Stimulated activated CD8-positive, alpha-beta memory T cell treated with anti-CD3 and anti-CD28 coated beads, Interleukin-4, amount 100 ng/mL, for 24 hours (primary cell): ENCODE data around the gene DHCR7.

Experiments
- DNase-seq: peaks from one replicate; pipeline ENCODE4 v3.0.0-alpha.2; 2020; ENCODE audit warnings: low read depth

Gene DHCR7, protein sequence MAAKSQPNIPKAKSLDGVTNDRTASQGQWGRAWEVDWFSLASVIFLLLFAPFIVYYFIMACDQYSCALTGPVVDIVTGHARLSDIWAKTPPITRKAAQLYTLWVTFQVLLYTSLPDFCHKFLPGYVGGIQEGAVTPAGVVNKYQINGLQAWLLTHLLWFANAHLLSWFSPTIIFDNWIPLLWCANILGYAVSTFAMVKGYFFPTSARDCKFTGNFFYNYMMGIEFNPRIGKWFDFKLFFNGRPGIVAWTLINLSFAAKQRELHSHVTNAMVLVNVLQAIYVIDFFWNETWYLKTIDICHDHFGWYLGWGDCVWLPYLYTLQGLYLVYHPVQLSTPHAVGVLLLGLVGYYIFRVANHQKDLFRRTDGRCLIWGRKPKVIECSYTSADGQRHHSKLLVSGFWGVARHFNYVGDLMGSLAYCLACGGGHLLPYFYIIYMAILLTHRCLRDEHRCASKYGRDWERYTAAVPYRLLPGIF

DNA sequence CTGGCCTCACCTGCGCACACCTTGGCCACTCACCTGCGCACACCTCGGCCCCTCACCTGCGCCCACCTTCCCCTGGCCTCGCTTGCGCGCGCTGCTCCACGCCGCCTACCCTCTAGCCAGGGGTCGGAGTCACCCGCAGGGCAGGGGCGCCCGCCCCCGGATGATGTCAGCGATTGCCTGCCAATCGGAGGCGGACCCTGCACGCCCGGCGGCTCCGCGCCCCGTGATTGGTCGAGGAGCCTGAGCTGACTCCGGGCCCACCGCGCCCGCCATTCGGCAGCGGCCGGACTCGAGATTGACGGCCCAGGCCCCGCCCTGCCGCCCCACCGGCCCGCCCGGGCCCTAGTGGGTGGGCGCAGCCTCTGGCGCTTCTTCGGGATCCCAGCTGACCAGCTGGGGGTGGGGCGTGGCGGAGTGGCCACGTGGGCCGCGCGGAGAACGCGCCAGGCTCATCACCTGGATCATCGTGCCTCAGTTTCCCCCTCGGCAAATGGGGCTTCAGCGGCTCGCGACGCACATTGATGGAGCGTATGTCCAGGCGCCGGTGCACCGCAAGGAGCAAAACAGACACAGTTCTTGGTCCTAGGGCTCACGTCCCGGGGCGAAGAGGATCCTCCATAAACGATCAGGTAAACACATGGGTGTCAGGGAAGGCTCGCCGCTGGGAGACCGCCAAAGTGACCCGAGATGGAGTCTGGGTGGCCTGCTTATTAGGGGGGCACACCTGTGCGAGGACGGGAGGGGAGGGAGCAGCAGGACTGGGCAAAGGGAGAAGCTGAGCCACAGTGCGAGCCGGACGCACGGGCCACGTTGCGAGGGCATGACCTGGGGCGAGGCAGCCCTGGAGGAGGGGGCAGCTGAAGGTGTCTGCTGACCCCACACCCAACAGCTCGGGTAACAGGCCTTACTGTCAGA lies at the start of gene DHCR7:
DHCR7 (minus strand) TSS at position 137 of the 915 bp plus-strand sequence. CDS start 3,441 bp downstream, outside the sequence.
- DNase-seq = peak; percentile 93

GRCh38 chr11:71496421-71496820 lies 48.2 kb upstream of the DHCR7 start:
- no peak for DNase-seq

GRCh38 chr11:71495286-71496230 lies 47.4 kb upstream of the DHCR7 start:
- DNase-seq = no peak

- DNase-seq = no peak
Observed at GRCh38 chr11:71491940-71492339, 43.7 kb upstream of the DHCR7 start.

DNA sequence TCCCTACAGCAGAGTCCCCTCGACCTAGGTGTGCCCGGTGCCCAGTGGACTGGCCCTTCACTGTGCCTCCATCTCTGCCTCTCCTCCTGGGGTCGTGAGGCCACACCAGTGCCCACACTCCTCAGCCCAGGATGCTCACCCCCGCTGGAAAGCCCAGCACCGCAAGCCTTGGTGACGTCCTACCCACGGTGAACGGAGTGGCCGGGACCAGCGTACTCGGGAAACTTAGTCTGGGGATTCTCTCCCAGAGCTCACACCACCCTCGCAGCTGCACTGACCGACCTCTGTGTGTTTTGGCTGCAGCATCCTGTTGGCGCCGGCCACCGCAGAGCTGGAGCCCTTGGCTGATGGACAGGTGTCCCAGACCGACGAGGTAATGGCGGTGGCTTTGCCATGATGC lies 43.3 kb upstream of the DHCR7 start:
- no peak for DNase-seq

- no peak for DNase-seq
Observed at GRCh38 chr11:71490731-71491390, 42.7 kb upstream of the DHCR7 start.

DNA sequence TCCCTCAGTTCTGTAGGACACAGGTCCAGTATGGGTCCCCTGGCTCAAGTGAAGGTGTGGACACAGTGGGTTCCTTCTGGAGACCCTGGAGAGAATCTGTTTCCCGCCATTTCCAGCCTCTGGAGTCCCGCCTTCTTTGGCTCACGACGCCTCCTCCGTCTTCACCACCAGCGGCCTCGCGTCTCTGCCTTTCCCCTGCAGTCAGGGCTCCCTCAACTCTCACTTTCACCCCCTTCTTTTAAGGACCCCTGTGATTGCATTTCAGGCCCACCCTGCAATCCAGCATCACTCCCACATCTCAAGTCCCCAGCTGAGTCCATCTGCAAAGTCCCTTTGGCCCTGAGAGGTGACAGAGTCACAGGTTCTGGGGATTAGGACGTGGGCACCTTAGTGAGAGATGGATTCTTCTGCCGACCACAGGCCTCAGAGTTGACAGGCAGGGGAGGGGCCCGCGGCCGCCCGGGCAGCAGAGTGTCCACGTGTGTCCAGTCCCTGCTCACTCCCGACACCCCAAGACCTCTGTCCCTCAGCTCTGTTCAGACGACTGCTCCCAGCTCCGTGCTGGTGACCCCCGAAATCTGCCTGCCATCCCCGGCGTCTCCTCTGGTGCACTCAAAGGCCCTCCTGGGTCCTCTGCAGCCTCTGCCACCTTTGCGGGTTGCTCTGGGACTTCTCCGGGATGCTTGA lies 42.0 kb upstream of the DHCR7 start:
- no peak for DNase-seq

DNA sequence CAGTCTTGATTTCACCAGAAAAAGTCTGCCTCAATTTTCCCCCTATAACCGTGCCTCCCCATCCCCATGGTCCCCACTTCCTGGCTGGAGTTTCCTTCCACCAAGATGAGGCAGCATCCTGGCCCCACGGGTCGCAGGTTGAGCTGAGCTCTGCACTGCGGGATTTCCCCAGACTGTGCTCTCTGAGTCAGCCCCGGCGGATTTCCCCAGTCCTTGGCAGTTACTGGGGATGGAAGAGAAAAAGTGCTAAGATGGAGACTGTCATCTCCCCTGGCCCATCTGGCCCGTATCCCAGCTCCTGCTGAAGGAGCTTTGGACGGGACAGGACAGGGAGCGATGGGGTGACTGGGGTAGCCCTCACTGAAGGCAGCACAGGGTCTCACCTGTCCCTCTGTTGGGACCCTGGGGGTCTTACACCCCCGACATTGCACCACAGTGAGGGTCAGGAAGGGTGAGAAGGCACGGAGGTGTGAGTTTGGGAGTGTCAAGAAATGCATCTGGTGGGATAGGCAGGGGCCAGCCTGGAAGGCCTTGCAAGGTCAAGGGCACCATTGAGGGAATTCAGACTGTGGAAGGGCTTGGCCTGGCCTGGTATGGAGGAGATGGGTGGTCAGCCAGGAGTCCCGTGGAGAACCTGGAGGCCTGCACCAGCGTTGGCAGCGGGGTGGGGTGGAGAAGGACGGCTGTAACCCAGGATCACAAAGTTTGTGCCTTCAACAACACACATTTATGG lies 41.3 kb upstream of the DHCR7 start:
- DNase-seq = peak; percentile 35

DNA sequence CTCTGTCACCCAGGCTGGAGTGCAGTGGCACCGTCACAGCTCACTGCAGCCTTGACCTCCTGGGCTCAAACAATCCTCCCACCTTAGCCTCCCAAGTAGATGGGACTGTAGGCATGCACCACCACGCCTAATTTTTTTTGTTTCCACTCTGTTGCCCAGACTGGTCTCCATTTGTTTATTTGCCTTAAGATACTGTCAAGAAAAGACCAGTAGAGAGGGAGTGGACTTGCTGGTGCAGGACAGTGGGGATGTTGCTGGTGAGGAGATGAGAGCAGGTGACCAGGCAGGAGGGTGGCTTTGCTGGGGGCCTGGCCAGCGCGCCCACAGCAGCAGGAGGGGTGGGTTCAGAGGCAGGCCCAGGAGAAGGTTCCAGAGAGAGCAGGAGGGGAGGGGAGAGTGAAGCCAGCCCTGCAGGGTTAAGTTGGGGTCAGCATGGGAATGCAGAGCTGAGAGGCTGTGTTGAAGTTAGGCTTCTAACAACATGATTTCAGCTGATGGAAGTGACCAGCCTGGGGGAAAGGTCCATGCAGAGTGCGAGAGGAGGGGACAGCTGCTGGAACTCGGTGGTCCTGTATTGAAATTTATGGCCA lies 40.6 kb upstream of the DHCR7 start:
- no peak for DNase-seq

DNA sequence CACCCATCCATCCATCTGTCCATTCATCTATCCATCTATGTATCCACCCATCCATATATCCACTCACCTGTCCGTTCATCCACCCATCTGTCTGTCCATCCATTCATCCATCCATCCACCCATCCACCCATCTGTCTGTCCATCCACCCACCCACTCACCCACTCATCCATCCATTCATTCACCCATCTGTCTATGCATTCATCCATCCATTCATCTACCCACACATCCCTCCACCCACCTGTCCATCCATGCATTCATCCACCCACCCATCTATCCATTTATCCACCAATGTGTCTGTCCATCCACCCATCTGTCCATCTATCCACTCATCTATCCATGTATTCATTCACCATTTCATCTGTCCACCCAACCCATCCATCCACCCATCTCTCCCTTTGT lies 38.1 kb upstream of the DHCR7 start:
- no peak for DNase-seq

- DNase-seq = no peak
Observed at GRCh38 chr11:71485466-71485865, 37.3 kb upstream of the DHCR7 start.

DNA sequence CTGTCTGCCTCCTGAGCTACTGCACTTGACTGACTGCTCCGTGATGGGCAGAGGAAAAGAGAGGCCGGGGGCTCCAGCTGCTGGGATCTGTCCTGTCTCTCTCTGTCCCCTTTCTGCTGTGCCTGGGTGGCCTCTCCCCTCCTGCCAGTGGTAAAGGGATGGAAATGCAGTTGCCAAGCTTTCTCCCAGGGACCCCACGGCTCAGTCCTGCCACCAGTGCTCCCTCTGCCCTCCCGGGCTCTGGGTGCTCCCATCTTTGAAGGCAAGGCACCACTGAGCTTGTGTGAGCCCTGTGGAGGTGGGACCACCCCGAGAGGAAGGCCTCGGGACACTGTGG lies 36.8 kb upstream of the DHCR7 start:
- DNase-seq = no peak

DNA sequence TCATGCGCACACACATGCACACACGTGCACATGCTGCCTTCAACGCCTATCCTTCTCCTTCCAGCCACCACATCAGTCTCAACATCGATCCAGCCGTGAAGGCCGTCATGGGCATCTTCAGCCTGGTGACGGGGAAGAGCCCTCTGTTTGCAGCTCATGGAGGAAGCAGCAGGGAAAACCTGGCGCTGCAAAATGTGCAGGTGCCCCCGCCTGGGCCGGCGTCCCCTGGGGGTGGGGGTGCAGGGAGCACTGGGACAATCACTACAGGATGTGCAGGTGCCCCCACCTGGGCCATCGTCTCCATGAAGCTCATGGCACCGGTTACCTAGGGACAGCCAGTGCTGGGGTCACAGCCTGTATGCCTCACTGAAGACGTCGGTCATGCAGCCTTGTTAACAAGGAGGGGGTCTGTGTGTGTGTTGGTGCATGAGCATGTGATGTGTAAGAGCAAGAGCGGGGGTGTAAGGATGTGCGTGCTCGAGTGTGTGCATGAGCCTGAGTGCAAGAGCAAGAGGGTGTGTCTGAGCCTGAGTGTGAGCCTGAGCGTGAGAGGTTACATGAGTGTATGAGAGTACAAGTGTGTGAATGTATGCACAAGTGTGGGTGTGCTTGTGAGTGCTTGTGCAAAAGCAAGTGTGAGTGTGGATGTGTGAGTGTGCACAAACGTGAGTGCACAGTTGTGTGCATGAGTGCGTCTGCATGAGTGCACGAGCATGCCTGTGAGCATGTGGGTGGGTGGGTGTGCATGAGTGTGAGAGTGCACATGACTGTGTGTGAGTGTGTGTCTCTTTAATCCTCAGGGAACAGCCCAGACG lies 36.3 kb upstream of the DHCR7 start:
- DNase-seq = no peak

DNA sequence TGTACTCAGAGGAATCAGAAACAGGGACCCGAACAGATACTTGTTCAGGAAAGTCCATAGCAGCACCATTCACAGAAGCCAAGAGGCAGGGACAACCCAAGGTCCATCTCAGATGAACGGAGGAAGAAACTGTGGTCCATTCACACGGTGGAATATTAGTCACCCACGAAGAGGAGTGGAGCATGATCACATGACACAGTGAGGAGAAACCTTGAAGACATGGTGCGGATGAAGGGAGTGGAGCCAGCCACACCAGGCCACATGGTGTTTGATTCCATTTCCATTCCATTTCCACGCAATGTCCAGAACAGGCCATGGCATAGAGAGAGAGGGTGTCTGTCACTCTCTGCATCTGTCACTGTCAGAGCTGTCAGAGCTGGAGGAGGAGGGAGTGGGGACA lies 35.5 kb upstream of the DHCR7 start:
- DNase-seq = no peak

GRCh38 chr11:71482746-71483364 lies 34.7 kb upstream of the DHCR7 start:
- DNase-seq = no peak

- DNase-seq = no peak
Observed at GRCh38 chr11:71482216-71482615, 34.0 kb upstream of the DHCR7 start.

DNA sequence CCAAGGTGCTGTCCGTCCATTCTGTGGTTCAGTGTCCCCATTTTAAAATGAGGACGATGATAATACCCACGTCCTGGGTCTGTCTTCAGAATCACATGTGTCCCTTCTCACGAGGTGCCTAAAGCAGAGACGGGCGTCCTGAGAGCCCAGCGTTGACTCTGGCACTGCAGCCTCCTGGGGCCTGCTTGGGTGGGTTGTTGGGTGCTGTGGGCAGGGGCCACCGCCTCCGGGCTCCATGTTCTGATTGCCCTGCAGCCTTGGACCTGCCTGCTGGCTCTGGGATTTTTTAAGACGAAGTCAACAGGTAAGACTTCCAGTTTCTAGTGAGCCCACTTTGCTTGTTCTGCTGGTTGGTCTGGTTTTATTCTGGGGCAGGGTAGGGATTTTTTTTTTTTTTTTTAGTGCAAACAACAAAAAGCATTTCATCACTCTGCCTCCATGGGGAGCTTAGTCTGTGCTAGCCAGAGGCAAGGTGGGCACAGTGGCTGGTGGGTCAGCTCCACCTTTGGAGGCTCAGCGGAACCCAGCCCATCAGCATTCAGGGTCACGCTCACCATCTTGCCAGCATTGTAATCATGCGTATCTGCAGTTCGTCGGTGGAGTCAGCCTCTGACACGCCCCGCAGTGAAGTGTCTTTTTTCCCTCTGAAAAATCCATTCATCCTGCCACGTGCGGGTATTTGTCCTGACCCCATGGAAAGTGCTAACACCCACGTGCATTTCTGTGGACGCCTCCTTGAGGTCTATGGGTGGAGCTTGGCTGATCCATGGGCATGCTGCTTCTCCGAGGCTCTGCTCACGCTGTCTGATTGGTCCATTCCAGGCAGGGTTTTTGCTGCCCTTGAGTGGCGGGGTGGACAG lies 33.1 kb upstream of the DHCR7 start:
- no peak for DNase-seq

DNA sequence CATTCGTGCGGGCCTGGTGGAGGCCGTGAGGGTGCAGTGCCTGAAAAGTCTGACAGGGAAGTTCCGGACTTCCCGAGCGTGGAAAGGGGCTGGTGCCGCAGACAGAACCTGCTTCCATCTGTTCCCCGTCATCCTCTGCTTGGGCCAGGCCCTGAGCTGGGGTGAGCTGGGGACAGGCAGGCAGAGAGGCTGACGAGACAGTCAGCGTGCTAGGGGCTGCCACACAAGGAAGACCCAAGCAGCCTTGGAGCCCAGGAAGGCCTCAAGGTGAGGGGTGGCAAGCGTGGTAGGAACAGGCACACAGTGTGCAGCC lies 30.3 kb upstream of the DHCR7 start:
- no peak for DNase-seq
